ENCODE data around the gene AGPAT3. TPM values are rescaled to one million over a fixed set of nuclear protein-coding genes. Genes with fewer than 3 reads are reported as not detected.

The AGPAT3 gene
- total RNA-seq, 1 donor from 2014 or later = 65.9 TPM

DNA sequence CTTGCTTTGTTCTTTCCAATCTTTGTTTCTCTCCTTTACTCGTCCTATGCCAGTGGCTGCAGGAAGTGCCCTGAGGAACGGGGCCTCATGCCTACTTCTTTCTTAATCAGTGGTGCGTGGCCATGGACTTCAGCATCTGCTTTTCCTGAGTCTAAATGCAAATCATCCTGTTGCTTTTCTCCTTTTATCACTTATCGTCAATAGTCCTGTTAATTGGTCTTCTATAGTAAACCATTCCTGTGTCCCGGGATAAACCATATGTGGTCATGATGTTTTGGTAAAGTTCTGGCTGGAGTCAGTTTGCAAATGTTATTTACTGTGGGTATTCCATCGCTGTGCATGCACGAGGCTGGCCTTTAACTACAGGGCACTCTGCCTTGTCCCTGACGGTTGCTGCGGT, 47.5 kb downstream of the AGPAT3 start:
- intact Hi-C loops (cut with DNase I) = no loop called here
- Histone ChIP-seq H3K9me3 (peaks cover 4 to 15% of the 10 kb centered on the region in 2 donors), H3K27me3 (no peaks in the 10 kb centered on the region), H3K4me3 (no peak overlapping the region), H3K4me1 (peaks cover 2% of the 10 kb centered on the region in 2 donors), H3K27ac (no peak overlapping the region), H3K36me3 (peaks cover 0 to 10% of the 10 kb centered on the region in 2 donors)
- no peak for DNase-seq (ENCODE audit: low spot score in 2 of 2)
- TF ChIP-seq, protein P1, sequence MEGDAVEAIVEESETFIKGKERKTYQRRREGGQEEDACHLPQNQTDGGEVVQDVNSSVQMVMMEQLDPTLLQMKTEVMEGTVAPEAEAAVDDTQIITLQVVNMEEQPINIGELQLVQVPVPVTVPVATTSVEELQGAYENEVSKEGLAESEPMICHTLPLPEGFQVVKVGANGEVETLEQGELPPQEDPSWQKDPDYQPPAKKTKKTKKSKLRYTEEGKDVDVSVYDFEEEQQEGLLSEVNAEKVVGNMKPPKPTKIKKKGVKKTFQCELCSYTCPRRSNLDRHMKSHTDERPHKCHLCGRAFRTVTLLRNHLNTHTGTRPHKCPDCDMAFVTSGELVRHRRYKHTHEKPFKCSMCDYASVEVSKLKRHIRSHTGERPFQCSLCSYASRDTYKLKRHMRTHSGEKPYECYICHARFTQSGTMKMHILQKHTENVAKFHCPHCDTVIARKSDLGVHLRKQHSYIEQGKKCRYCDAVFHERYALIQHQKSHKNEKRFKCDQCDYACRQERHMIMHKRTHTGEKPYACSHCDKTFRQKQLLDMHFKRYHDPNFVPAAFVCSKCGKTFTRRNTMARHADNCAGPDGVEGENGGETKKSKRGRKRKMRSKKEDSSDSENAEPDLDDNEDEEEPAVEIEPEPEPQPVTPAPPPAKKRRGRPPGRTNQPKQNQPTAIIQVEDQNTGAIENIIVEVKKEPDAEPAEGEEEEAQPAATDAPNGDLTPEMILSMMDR (IDR thresholded peaks at IDR 0.05) = no peak

DNA sequence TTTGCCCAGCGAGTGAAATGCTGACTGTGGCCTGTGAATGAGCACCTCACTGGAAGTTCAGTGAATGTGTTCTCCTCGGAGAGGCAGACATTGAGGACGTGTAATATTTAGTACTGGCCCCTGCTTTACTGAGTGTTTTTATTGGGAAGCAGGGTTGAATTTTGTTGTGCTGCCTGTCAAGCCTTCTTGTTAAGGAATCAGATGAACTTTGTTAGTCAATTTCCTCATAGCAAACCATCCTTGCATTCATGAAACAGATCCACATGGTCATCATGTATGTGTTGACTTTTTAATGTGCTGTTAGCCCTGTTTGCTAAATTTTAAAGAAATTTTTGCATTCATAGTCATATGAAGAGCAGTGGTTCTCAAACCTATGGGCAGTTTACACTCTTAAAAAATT, 47.9 kb downstream of the AGPAT3 start:
- H3K4me1 ChIP-seq = peaks cover 0 to 2% of the 10 kb centered on the region in 2 donors
- H3K27ac ChIP-seq = no peak overlapping the region
- peaks cover 4 to 15% of the 10 kb centered on the region in 2 donors for H3K9me3 ChIP-seq
- H3K27me3 ChIP-seq = no peaks in the 10 kb centered on the region
- no peak for DNase-seq (ENCODE audit: low spot score in 2 of 2)
- TF ChIP-seq, protein P1 (IDR thresholded peaks at IDR 0.05) = no peak
- intact Hi-C loops (cut with DNase I) = no loop called here
- peaks cover 0 to 10% of the 10 kb centered on the region in 2 donors for H3K36me3 ChIP-seq
- H3K4me3 ChIP-seq = no peak overlapping the region

DNA sequence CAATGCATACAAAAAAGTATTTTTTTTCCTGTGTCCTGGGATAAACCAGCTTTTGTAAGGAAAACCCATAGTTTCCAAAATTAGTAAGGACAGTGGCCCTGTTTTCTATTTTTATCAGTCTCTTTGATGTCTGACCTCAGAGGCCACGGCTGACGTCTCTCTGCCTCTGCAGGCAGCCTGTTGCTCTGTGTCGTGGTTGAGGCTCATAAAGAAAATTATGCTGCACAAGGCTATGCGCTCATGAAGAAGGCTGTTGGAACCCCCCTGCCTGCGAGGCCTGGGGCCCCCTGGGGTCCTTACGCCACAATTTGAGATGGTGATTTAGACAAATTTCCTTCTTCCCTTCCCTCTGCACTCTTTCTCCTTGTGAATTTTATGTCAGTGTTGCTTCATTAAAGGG, 48.9 kb downstream of the AGPAT3 start:
- Histone ChIP-seq H3K36me3 (peaks cover 0 to 10% of the 10 kb centered on the region in 2 donors), H3K27me3 (no peaks in the 10 kb centered on the region), H3K4me1 (no peaks in the 10 kb centered on the region), H3K9me3 (peaks cover 4 to 15% of the 10 kb centered on the region in 2 donors), H3K27ac (no peak overlapping the region), H3K4me3 (no peak overlapping the region)
- TF ChIP-seq, protein P1 (IDR thresholded peaks at IDR 0.05) = no peak
- intact Hi-C loops (cut with DNase I) = no loop called here
- no peak for DNase-seq (ENCODE audit: low spot score in 2 of 2)

DNA sequence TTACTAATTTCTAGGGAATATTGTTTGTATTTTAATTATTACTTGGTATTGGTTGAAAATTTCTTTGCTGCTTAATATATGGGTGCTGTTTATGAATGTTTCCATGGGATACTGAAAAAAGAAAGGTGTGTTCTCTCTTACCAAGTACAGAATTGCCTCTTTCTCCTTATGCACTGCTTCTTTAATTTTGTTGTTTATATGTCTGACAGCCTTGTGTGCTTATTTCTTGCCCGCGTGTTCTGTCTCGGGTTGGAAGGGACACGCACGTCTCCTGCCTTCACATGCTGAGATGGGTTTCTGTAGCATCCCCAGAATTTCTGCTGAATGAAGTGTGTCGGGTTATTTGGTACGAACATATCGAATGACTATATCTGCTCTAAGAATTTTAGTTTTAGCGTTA, 51.1 kb downstream of the AGPAT3 start:
- peaks cover 0 to 10% of the 10 kb centered on the region in 2 donors for H3K36me3 ChIP-seq
- no peak overlapping the region for H3K4me3 ChIP-seq
- H3K27me3 ChIP-seq = no peaks in the 10 kb centered on the region
- peaks cover 4 to 15% of the 10 kb centered on the region in 2 donors for H3K9me3 ChIP-seq
- intact Hi-C loops (cut with DNase I) = no loop called here
- H3K4me1 ChIP-seq = no peaks in the 10 kb centered on the region
- TF ChIP-seq, protein P1 (IDR thresholded peaks at IDR 0.05) = no peak
- H3K27ac ChIP-seq = no peak overlapping the region
- no peak for DNase-seq (ENCODE audit: low spot score in 2 of 2)

DNA sequence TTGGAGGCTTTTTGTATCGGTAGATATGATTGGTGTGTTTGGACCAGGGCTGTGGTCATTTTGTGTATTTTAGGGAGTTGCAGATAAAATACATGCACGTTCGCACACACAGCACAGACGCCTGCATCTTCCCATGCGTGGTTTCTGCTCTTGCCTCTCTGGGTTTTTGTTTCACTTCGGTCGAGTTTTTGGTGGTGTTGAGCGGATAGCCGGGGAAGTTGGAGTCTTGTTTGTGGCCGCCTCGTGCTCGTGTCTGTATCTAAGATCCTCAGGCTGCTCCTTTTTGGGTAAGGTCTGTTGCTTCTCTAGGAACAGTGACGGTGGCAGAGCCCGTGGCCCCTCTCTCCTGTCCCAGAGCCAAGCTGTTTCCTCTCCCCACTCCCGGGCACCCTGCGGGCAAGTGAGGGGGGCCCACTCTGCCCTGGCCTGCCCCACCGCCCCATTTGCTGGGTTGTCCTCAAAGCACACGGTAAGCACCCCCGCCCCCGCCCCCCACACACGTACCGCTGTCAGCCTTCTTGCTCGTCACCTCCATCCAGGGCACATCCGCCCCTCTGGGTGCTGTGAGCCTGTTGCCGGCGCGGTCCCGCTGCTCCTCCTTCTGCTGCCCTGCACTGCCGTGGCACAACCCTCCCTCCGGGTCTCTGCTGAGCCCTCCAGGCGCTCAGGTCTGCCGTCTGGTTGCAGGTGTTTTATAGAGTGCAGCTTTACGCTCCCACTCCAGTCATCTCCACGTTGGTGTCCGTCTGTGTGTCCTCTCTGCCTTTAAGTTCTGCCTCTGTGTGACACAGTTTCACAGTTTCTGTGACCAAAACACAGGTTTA, 51.9 kb downstream of the AGPAT3 start:
- Histone ChIP-seq H3K4me3 (peak overlapping the region in 1 of 2 donors; percentile 23), H3K9me3 (peaks cover 4 to 14% of the 10 kb centered on the region in 2 donors), H3K36me3 (peaks cover 0 to 5% of the 10 kb centered on the region in 2 donors), H3K4me1 (no peaks in the 10 kb centered on the region), H3K27me3 (no peaks in the 10 kb centered on the region), H3K27ac (no peak overlapping the region)
- DNase-seq (ENCODE audit: low spot score in 2 of 2) = no peak
- TF ChIP-seq, protein P1 (IDR thresholded peaks at IDR 0.05) = no peak
- intact Hi-C loops (cut with DNase I) = no loop called here

Data from ascending aorta (tissue), 2 donors.